ENCODE measurements around the gene CBLL2.

- TF ChIP-seq CTCF (IDR thresholded peaks at IDR 0.05): no peak
- no peak for TF ChIP-seq POLR2A (IDR thresholded peaks at IDR 0.05)
- no peak for TF ChIP-seq EP300 (IDR thresholded peaks at IDR 0.05)
These were observed 23.3 kb upstream of the CBLL2 start for GRCh38 chrX:22249371-22249770.

Data from tibial nerve (tissue), 4 donors.